WERI-Rb-1 (cell line): ENCODE data around the gene GRHL1.
"Not testable (repeated sequence)": the region's sequence is repeated elsewhere in the genome, so short reads cannot be mapped to it uniquely, and the experiment has no call there.

Experiments used
- DNase-seq: peaks from one replicate; pipeline ENCODE4 v3.0.0-alpha.2; 2020
- H3K27ac ChIP-seq: fragments of 250-450 bp; sonication (Bioruptor Pico); 2 replicates; pipeline ENCODE4 v1.5.1; 2020; ENCODE audit warnings: mild to moderate bottlenecking, moderate library complexity
- H3K27me3 ChIP-seq: fragments of 250-450 bp; sonication (Bioruptor Pico); 2 replicates; pipeline ENCODE4 v1.5.1; 2021; ENCODE audit warnings: mild to moderate bottlenecking, low read depth, moderate library complexity; ENCODE audit not compliant: insufficient read depth, severe bottlenecking
- H3K36me3 ChIP-seq: fragments of 250-450 bp; sonication (Bioruptor Pico); 2 replicates; pipeline ENCODE4 v1.5.1; 2020; ENCODE audit warnings: mild to moderate bottlenecking, moderate library complexity
- H3K4me3 ChIP-seq: 2 replicates; pipeline ENCODE4 v1.5.1; 2011; ENCODE audit warnings: low read depth, mild to moderate bottlenecking, control low read depth, low read length
- H3K9me3 ChIP-seq: fragments of 250-450 bp; sonication (Bioruptor Pico); 2 replicates; pipeline ENCODE4 v1.5.1; 2021; ENCODE audit warnings: mild to moderate bottlenecking, moderate library complexity; ENCODE audit not compliant: severe bottlenecking
- TF ChIP-seq, protein P1 (sequence below): IDR thresholded peaks from 2 replicates; pipeline ENCODE4 v1.5.1; 2011; ENCODE audit warnings: low read depth, mild to moderate bottlenecking, control low read depth, inconsistent platforms, low read length

Gene GRHL1

DNA sequence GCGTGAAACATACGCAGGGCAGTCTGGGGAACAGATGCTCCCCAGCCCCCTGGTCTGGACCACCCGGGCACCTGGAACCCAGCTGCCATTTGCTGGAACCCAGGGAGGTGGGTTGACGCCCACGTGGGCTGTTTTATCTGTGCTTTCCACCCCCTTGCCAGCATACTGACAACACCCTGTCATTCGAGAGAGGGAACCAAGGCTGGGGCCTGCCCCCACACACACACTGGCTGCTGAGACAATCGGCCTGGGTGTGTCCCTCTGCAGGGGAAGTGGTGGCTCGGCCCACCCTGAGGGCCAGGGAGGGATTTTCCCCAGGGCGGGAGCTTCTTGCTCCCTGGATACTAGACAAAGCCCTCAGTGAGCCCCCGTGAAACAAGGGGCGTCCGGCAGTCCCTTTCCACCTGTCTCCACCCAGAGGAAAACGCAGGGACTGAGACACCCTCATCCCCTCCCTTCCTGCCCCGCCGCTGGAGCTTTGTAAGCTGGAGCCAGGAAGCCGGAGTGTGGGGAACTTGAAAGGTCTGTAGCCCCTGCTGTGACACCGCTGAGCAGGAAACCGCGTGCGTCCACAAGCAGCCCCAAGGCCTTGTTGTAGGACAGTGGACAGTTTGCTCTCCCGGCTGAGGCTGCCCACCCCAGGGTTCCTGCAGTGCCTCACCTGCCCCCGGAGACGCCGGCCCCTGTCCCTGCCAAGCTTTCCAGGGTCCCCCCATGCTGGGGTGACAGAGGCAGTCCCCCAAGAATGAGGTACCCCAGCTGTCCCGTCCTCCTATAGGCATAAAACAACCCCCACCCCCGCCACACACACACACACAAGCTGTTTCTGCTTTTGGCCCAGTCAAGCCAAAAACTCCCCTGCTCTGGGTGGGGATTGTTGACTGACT is 77.7 kb downstream of the GRHL1 start:
- DNase-seq, result peak; percentile 80
- Histone ChIP-seq H3K27ac (peak overlapping the region; percentile 90), H3K4me3 (no peak overlapping the region), H3K27me3 (no peaks in the 10 kb centered on the region), H3K9me3 (no peaks in the 10 kb centered on the region), H3K36me3 (no peaks in the 10 kb centered on the region)
- TF ChIP-seq, protein P1, sequence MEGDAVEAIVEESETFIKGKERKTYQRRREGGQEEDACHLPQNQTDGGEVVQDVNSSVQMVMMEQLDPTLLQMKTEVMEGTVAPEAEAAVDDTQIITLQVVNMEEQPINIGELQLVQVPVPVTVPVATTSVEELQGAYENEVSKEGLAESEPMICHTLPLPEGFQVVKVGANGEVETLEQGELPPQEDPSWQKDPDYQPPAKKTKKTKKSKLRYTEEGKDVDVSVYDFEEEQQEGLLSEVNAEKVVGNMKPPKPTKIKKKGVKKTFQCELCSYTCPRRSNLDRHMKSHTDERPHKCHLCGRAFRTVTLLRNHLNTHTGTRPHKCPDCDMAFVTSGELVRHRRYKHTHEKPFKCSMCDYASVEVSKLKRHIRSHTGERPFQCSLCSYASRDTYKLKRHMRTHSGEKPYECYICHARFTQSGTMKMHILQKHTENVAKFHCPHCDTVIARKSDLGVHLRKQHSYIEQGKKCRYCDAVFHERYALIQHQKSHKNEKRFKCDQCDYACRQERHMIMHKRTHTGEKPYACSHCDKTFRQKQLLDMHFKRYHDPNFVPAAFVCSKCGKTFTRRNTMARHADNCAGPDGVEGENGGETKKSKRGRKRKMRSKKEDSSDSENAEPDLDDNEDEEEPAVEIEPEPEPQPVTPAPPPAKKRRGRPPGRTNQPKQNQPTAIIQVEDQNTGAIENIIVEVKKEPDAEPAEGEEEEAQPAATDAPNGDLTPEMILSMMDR, result no peak

DNA sequence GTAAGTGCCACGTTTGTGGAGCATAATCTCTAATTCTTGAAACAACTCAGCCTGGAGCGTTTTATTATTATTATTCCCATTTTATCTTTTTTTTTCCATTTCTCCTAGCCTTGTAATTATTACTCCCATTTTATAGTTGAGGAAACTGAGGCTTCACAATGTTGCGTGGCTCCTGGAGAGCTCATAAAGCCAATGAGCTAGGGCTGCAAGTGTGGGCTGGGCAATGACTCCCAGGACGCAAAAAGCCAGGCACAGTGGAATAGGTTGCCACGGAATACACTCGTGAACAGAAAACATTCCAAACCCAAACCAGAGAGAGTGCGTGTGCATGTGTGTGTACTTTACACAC is 78.4 kb downstream of the GRHL1 start:
- no peaks in the 10 kb centered on the region for H3K9me3 ChIP-seq
- TF ChIP-seq, protein P1, result no peak
- no peak for DNase-seq
- H3K27me3 ChIP-seq, result no peaks in the 10 kb centered on the region
- H3K4me3 ChIP-seq, result no peak overlapping the region
- H3K27ac ChIP-seq, result peak overlapping the region; percentile 90
- H3K36me3 ChIP-seq, result no peaks in the 10 kb centered on the region

DNA sequence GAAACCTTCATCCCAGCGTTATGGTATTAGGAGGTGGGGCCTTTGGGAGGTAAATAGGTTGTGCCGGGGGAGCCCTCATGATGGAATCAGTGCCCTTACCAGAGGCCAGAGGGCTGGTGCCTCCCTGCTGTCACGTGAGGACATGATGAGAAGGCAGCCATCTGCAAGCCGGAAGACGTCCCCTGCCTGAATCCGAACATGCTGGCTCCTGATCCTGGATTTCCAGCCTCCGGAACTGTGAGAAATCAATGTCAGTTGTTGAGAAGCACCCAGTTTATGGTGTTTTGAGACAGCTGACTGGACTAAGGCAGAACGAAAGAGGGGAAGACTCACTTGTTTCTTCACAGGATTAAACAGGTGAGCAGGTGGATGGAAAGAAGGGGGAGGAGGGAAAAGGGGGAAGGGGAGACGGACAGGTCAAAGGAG is 78.8 kb downstream of the GRHL1 start:
- peak; percentile 96 for DNase-seq
- Histone ChIP-seq H3K4me3 (peak overlapping the region; percentile 46), H3K36me3 (no peaks in the 10 kb centered on the region), H3K27ac (peak overlapping the region; percentile 90), H3K9me3 (no peaks in the 10 kb centered on the region), H3K27me3 (no peaks in the 10 kb centered on the region)
- TF ChIP-seq, protein P1, result no peak

DNA sequence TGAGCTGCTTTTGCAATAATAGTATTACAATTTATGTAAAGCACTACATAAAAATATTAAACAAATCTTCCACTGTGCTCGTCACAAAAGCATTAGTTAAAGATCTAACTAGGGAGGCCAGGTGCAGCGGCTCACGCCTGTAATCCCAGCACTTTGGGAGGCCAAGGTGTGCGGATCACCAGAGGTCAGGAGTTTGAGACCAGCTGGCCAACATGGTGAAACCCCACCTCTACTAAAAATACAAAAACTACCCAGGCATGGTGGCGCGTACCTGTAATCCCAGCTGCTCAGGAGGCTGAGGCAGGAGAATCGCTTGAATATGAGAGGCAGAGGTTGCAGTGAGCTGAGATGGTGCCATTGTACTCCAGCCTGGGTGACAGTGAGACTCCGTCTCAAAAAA is 79.3 kb downstream of the GRHL1 start:
- not testable (repeated sequence) for H3K27me3 ChIP-seq, H3K36me3 ChIP-seq, H3K9me3 ChIP-seq
- DNase-seq, result peak; percentile 69
- Histone ChIP-seq H3K4me3 (peak overlapping the region; percentile 46), H3K27ac (peak overlapping the region; percentile 90)

DNA sequence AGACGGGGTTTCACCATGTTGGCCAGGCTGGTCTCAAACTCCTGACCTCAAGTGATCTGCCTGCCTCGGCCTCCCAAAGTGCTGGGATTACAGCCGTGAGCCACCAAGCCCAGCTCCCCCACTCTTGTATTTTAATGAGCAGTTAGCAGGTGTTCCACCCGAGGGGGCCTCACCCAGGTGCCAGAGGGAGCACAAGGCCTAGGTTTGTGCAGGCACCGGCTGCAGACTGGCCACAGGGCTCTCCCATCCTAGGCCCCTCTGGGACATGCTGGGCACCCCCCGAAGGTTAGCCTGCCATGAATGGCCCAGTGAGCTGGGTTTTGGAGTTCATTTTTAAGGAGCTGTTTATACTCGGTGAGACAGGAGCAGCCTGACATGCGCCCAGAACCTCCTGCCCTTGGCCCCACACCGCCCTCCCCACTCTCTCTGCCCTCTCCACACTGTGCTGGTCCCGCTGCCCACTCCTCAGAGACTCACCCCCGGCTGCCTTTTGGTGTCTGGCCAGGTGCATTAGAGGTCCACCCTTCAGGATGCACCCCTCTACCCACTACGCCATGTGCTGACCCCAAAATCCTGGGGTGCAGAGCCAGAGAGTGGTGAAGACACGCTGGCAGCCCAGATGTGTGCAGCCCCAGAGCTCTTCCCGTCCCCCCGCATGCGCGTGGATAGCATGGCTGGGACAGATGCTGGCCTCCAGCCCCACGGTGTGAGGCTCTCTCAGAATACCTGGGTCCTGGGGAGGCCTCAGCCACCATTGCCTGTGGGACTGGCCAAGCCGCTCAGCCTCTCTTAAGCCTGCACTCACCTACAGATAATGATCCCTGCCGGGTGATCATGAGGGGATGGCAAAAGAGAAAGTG is 80.6 kb downstream of the GRHL1 start:
- Histone ChIP-seq H3K27me3 (no peaks in the 10 kb centered on the region), H3K36me3 (no peaks in the 10 kb centered on the region), H3K4me3 (no peak overlapping the region), H3K9me3 (no peaks in the 10 kb centered on the region), H3K27ac (peak overlapping the region; percentile 90)
- TF ChIP-seq, protein P1, result no peak
- DNase-seq, result no peak

DNA sequence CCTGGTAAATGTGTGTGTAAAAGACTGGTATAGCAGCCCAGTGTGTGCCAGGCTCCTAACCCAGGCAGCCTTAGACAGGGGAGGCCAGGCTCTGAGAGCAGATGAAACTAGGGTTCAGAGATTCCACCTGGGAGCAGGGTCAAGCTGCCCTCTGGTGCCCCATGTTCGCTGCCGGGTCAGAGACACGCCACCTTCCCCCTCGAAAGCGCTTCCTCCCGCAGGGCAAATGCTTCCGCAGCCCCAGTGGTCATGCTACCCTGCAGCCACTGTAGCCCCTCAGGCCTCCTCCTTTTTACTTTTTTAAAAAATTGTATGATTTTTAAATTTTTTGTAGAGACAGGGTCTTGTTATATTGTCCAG is 81.2 kb downstream of the GRHL1 start:
- H3K36me3 ChIP-seq, result no peaks in the 10 kb centered on the region
- no peak for DNase-seq
- TF ChIP-seq, protein P1, result no peak
- H3K4me3 ChIP-seq, result no peak overlapping the region
- no peaks in the 10 kb centered on the region for H3K27me3 ChIP-seq
- no peaks in the 10 kb centered on the region for H3K9me3 ChIP-seq
- peak overlapping the region; percentile 8 for H3K27ac ChIP-seq
